Activated T-cell treated with anti-CD3 and anti-CD28 coated beads, Interleukin-2, amount 50 U/mL, for 48 hours (primary cell): ENCODE measurements around the gene SALL4.

Experiments
- DNase-seq, 2 experiments: peaks; one replicate each; pipeline ENCODE4 v3.0.0-alpha.2; 2020

The SALL4 gene

DNA sequence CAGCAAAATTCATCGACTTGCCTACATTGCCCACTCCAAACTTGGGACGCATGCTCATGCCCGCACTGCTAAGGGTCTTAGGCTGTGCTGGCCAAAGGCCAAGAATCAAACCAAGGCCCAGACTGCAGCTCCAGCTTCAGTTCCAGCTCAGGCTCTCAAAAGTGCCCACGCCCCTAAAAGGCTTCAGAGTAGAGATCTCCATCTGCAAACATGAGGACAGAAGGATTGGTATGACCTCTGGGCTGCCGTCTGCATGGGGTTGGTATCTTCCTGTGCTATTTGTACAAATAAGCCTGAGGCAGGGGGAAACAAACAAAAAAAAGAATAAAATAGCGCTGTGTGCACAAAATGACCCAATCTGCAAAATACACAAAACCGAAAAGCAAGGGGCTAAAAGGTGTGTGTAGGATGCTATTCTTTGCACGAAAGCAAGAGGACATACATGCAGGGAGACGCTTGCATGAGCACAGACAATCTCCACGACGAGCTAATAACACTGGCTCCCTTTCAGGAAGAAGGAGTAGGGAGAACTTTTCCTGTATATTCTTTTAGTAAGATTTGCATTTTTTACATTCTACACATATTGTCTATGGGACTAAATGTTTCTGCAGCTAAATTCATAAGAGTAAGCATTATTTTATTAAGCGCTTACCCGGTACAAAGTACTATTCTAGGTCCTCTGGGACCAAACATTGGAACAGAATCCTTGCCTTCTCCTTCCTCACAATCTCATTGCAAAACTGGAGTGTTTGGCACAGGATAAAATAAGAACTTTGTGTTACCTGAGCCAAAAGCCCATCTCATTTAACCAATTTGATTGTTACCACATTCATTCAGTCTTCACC is 67.2 kb downstream of the SALL4 start:
- DNase-seq = no peak

GRCh38 chr20:51733070-51733469 is 69.3 kb downstream of the SALL4 start:
- DNase-seq = no peak
